ENCODE data around the gene RPAP2.
"Not testable (repeated sequence)": the region's sequence is repeated elsewhere in the genome, so short reads cannot be mapped to it uniquely, and the experiment has no call there.

Gene RPAP2

GRCh38 chr1:92376345-92376744 lies 77.5 kb downstream of the RPAP2 start:
- DNase-seq (ENCODE audit: low spot score), result no peak

- DNase-seq (ENCODE audit: low spot score), result not testable (repeated sequence)
Observed at GRCh38 chr1:92377991-92378390, 79.1 kb downstream of the RPAP2 start.

GRCh38 chr1:92380867-92381266 lies 82.0 kb downstream of the RPAP2 start:
- no peak for DNase-seq (ENCODE audit: low spot score)

GRCh38 chr1:92393966-92394365 lies 95.1 kb downstream of the RPAP2 start:
- not testable (repeated sequence) for DNase-seq (ENCODE audit: low spot score)

GRCh38 chr1:92398519-92398918 lies 99.7 kb downstream of the RPAP2 start:
- no peak for DNase-seq (ENCODE audit: low spot score)

GRCh38 chr1:92399076-92399475 lies 100.2 kb downstream of the RPAP2 start:
- DNase-seq (ENCODE audit: low spot score), result no peak

GRCh38 chr1:92404661-92405060 lies 105.8 kb downstream of the RPAP2 start:
- DNase-seq (ENCODE audit: low spot score), result no peak

- DNase-seq (ENCODE audit: low spot score), result no peak
Observed at GRCh38 chr1:92408825-92409224, 110.0 kb downstream of the RPAP2 start.

GRCh38 chr1:92409946-92410549 lies 111.2 kb downstream of the RPAP2 start:
- DNase-seq (ENCODE audit: low spot score), result no peak

GRCh38 chr1:92410706-92411105 lies 111.8 kb downstream of the RPAP2 start:
- no peak for DNase-seq (ENCODE audit: low spot score)

GRCh38 chr1:92411511-92411910 lies 112.7 kb downstream of the RPAP2 start:
- peak; percentile 19 for DNase-seq (ENCODE audit: low spot score)

- no peak for DNase-seq (ENCODE audit: low spot score)
Observed at GRCh38 chr1:92419642-92420041, 120.8 kb downstream of the RPAP2 start.

GRCh38 chr1:92424381-92424780 lies 125.5 kb downstream of the RPAP2 start:
- DNase-seq (ENCODE audit: low spot score), result no peak

GRCh38 chr1:92425617-92426016 lies 126.8 kb downstream of the RPAP2 start:
- no peak for DNase-seq (ENCODE audit: low spot score)

GRCh38 chr1:92430030-92430429 lies 131.2 kb downstream of the RPAP2 start:
- DNase-seq (ENCODE audit: low spot score), result no peak

- DNase-seq (ENCODE audit: low spot score), result not testable (repeated sequence)
Observed at GRCh38 chr1:92434572-92434971, 135.7 kb downstream of the RPAP2 start.

- no peak for DNase-seq (ENCODE audit: low spot score)
Observed at GRCh38 chr1:92439291-92439690, 140.4 kb downstream of the RPAP2 start.

- DNase-seq (ENCODE audit: low spot score), result no peak
Observed at GRCh38 chr1:92441316-92441696, 142.4 kb downstream of the RPAP2 start.

- no peak for DNase-seq (ENCODE audit: low spot score)
Observed at GRCh38 chr1:92441697-92442342, 143.0 kb downstream of the RPAP2 start.

GRCh38 chr1:92442351-92442750 lies 143.5 kb downstream of the RPAP2 start:
- DNase-seq (ENCODE audit: low spot score), result no peak

GRCh38 chr1:92443893-92444292 lies 145.0 kb downstream of the RPAP2 start:
- DNase-seq (ENCODE audit: low spot score), result no peak

- DNase-seq (ENCODE audit: low spot score), result peak; percentile 23
Observed at GRCh38 chr1:92444351-92444750, 145.5 kb downstream of the RPAP2 start.

- DNase-seq (ENCODE audit: low spot score), result no peak
Observed at GRCh38 chr1:92445865-92446264, 147.0 kb downstream of the RPAP2 start.

- peak; percentile 68 for DNase-seq (ENCODE audit: low spot score)
Observed at GRCh38 chr1:92446546-92446945, 147.7 kb downstream of the RPAP2 start.
